ENCODE results near the gene RABGAP1L.
"Not testable (repeated sequence)": the region's sequence is repeated elsewhere in the genome, so short reads cannot be mapped to it uniquely, and the experiment has no call there.

Gene RABGAP1L

DNA sequence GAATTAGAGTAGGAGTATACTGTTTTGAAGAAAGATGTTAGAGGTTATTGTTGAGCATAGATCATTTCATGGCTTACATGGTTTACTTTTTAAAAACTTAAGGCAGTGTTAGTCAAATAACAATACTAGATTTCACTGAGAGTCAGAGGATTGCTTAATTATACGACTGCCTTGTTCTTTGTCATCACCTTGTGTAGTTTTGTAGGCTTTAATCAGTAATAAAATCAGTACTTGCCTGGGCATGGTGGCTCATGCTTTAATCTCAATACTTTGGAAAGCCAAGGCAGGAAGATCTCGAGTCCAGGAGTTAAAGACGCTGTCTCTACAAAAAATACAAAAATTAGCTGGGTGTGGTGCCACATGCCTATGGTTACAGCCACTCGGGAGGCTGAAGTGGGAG lies 247.1 kb downstream of the RABGAP1L start (continued):
- TF ChIP-seq ZNF623 (tag by site-specific recombination; IDR thresholded peaks at IDR 0.05) (no peak), ZNF549 (tag by site-specific recombination; IDR thresholded peaks at IDR 0.05) (no peak)

DNA sequence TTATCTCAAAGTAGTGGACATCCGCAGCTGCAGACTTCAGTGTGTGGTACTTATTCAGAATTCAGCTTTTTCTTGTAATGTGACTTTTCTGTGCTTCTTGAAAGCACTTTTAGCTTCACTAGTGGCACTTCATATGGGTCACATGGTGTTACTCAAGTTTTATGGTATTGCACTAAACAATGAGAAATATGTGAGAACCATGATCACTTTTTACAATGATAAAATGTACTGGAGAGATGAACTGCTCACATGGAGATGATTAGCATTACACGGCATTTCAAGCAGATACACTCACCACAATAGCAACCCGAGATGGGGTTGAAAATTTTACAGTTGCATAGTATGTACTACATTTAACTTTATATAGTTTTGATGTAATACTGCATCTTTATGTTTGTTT lies 248.3 kb downstream of the RABGAP1L start:
- CTCF ChIA-PET = no interaction called here
- Histone ChIP-seq H3K4me3 (ENCODE audit: low read depth, low read length) (no peak overlapping the region), H3K36me3 (ENCODE audit: control insufficient read depth in 2 of 2, insufficient read depth in 1 of 2, low read length in 2 of 2) (no peaks in the 10 kb centered on the region), H3K27ac (ENCODE audit: extremely low read depth, low read depth, low read length) (no peak overlapping the region), H3K9me3 (ENCODE audit: control insufficient read depth, insufficient read depth, low read depth, low read length) (no peaks in the 10 kb centered on the region), H3K4me1 (ENCODE audit: control insufficient read depth, insufficient read depth, low read length) (no peaks in the 10 kb centered on the region)
- POLR2A ChIA-PET = no interaction called here
- no peak for TF ChIP-seq ZNF398 (tag by site-specific recombination; IDR thresholded peaks at IDR 0.05)
- no peak for TF ChIP-seq HOXD13 (CRISPR knock-in tag; IDR thresholded peaks at IDR 0.05; ENCODE audit: borderline replicate concordance)
- no peak for TF ChIP-seq ZNF654 (tag by site-specific recombination; IDR thresholded peaks at IDR 0.05; ENCODE audit: low read depth)
- TF ChIP-seq ZNF571 (tag by site-specific recombination; IDR thresholded peaks at IDR 0.05) = no peak
- TF ChIP-seq GLI2 (tag by site-specific recombination; IDR thresholded peaks at IDR 0.05; ENCODE audit: borderline replicate concordance, low read depth) = no peak
- no peak for TF ChIP-seq TCF7L2 (IDR thresholded peaks at IDR 0.05; ENCODE audit: borderline replicate concordance, low read depth, low read length)
- TF ChIP-seq, protein P1, sequence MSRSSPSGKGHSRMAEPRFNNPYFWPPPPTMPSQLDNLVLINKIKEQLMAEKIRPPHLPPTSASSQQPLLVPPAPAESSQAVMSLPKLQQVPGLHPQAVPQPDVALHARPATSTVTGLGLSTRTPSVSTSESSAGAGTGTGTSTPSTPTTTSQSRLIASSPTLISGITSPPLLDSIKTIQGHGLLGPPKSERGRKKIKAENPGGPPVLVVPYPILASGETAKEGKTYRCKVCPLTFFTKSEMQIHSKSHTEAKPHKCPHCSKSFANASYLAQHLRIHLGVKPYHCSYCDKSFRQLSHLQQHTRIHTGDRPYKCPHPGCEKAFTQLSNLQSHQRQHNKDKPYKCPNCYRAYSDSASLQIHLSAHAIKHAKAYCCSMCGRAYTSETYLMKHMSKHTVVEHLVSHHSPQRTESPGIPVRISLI (tag by site-specific recombination; IDR thresholded peaks at IDR 0.05) = no peak

DNA sequence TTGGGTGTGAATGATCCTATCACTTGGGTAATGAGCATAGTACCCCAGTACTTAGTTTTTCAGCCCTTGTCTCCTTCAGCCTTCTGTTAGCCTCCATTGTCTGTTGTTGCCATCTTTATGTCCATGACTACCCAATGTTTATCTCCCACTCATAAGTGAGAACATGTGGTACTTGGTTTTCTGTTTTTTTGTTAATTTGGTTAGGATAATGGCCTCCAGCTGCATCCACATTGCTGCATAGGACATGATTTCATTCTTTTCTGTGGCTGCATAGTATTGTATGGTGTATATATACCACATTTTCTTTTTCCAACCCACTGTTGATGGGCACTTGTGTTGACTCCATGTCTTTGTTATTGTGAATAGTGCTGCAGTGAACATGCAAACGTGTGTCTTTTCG lies 248.8 kb downstream of the RABGAP1L start:
- Histone ChIP-seq H3K9me3 (ENCODE audit: control insufficient read depth, insufficient read depth, low read depth, low read length) (no peaks in the 10 kb centered on the region), H3K4me3 (ENCODE audit: low read depth, low read length) (no peak overlapping the region), H3K36me3 (ENCODE audit: control insufficient read depth in 2 of 2, insufficient read depth in 1 of 2, low read length in 2 of 2) (no peaks in the 10 kb centered on the region), H3K4me1 (ENCODE audit: control insufficient read depth, insufficient read depth, low read length) (no peaks in the 10 kb centered on the region), H3K27ac (ENCODE audit: extremely low read depth, low read depth, low read length) (no peak overlapping the region)
- TF ChIP-seq ZNF274 (IDR thresholded peaks at IDR 0.05; ENCODE audit: low read length) = no peak
- no peak for TF ChIP-seq ZNF274 (tag by site-specific recombination; IDR thresholded peaks at IDR 0.05; ENCODE audit: borderline replicate concordance)
- no peak for TF ChIP-seq ZNF423 (tag by site-specific recombination; IDR thresholded peaks at IDR 0.05)
- ChIA-PET POLR2A (no interaction called here), CTCF (no interaction called here)

DNA sequence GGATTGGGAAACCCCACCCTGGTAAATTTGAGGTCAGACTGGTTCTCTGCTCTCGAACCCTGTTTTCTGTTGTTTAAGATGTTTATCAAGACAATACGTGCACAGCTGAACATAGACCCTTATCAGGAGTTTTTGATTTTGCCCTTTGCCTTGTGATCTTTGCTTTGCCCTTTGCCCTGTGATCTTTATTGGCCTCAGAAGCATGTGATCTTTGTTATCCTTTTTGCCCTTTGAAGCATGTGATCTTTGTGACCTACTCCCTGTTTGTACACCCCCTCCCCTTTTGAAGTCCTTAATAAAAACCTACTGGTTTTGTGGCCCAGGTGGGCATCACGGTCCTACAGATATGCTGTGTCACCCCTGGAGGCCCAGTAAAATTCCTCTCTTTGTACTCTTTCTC lies 250.5 kb downstream of the RABGAP1L start:
- H3K9me3 ChIP-seq (ENCODE audit: control insufficient read depth, insufficient read depth, low read depth, low read length); CTCF ChIA-PET; H3K4me3 ChIP-seq (ENCODE audit: low read depth, low read length); H3K4me1 ChIP-seq (ENCODE audit: control insufficient read depth, insufficient read depth, low read length); H3K36me3 ChIP-seq (ENCODE audit: control insufficient read depth in 2 of 2, insufficient read depth in 1 of 2, low read length in 2 of 2); POLR2A ChIA-PET; H3K27ac ChIP-seq (ENCODE audit: extremely low read depth, low read depth, low read length): not testable (repeated sequence)

- ChIA-PET POLR2A (no interaction called here), CTCF (interaction anchor here (0.7 to 1.7 kb wide), 6 partner anchors 14 to 329 kb away, joined by 3 to 7 read pairs (median 3); no protein-coding TSS in a partner anchor)
- TF ChIP-seq ZNF544 (tag by site-specific recombination; IDR thresholded peaks at IDR 0.05) (no peak), ZNF2 (tag by site-specific recombination; IDR thresholded peaks at IDR 0.05) (peak; percentile 77; the same call in 1 of the 2 replicates), ZNF654 (tag by site-specific recombination; IDR thresholded peaks at IDR 0.05; ENCODE audit: low read depth) (peak; percentile 37)
- Histone ChIP-seq H3K9me3 (ENCODE audit: control insufficient read depth, insufficient read depth, low read depth, low read length) (no peaks in the 10 kb centered on the region), H3K36me3 (ENCODE audit: control insufficient read depth in 2 of 2, insufficient read depth in 1 of 2, low read length in 2 of 2) (no peaks in the 10 kb centered on the region), H3K4me3 (ENCODE audit: low read depth, low read length) (no peak overlapping the region), H3K27ac (ENCODE audit: extremely low read depth, low read depth, low read length) (no peak overlapping the region), H3K4me1 (ENCODE audit: control insufficient read depth, insufficient read depth, low read length) (no peaks in the 10 kb centered on the region)
Observed at GRCh38 chr1:174413632-174414031, 254.3 kb downstream of the RABGAP1L start.

All from HEK293 (cell line).